HuH-7 (cell line): Measurements from ENCODE around the gene FCN3.

Source experiments
- DNase-seq: peaks from one replicate; pipeline ENCODE4 v3.0.0; 2011; ENCODE audit warnings: low spot score

FCN3 gene

DNA sequence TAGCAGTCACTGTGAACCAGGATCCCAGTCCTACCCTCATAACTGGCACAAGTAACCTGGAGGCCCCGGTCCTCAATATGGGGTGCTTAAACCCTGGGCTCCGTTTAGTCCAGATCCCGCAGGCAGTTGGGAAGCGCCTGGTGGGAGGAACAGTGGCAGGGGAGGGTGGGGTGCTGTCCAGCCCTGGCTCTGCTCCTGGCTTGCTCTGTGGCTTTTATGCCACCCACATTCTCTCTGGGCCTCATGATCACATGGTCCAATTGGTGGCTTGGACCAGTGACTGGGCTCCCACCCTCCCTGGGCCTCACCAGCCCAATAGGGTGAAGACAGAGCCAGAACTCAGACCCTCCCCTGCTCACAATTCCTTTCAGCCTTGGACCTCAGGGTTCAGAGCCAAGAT lies 5.6 kb upstream of the FCN3 start:
- DNase-seq: no peak

DNA sequence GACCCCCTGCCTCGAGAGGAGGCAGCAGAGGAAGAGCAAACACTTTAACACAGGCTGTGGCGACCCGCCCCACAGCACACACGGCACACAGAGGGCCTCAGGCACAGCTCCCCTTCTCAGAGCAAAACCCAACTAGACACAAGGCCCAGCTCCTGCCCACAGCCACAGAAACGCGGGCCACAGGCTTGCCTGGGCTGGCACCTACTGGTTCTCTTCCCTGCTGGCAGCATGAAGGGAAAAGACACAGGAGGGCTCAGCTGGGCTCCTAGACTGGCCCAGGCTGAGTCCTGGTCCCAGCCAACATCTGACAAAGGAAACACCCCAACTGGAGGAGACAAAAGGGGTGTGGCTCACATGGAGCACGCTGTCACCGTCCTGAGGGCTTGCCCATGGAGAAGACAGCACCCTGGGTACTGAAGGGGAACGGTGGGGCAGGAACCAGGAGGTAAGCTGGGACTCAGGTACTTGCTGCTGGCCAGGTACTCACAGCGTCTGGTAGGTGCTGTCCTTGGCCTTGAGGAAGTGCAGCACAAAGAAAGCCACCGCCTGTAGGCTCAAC lies 5.0 kb upstream of the FCN3 start:
- DNase-seq: no peak

DNA sequence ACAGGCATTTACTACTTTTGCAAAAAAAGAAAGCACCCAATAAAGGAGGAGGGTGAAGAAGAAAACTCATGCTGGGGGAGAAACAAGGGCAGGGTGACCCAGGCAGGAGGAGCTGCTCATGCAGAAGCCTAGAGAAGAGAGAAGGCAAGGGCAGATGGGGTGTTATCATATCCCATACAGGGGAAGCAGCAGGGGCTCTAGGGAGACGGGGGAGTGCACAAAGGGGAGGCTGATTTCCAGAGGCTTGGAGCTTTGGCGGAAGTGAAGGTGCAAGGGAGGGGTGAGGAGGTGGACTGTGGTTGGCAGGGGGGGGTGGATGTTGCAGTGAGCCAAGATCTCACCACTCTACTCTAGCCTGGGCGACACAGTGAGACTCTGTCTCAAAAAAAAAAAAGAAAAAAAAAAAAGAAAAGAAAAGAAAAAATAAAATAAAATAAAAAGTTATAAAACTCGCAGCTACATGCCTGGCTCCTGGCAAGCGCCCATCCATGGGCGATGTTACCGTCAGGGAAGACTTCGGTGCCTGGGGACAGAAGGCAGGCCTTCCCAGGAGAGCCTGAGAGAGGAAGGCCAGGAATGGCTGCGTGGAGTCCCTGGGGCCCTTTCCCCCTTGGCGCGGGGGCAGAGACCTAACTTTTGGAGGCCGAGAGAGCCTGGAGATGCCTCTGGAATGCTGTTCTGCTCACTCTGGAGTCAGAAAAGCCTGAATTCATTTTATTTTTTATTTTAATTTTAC lies 3.3 kb upstream of the FCN3 start:
- no peak for DNase-seq

DNA sequence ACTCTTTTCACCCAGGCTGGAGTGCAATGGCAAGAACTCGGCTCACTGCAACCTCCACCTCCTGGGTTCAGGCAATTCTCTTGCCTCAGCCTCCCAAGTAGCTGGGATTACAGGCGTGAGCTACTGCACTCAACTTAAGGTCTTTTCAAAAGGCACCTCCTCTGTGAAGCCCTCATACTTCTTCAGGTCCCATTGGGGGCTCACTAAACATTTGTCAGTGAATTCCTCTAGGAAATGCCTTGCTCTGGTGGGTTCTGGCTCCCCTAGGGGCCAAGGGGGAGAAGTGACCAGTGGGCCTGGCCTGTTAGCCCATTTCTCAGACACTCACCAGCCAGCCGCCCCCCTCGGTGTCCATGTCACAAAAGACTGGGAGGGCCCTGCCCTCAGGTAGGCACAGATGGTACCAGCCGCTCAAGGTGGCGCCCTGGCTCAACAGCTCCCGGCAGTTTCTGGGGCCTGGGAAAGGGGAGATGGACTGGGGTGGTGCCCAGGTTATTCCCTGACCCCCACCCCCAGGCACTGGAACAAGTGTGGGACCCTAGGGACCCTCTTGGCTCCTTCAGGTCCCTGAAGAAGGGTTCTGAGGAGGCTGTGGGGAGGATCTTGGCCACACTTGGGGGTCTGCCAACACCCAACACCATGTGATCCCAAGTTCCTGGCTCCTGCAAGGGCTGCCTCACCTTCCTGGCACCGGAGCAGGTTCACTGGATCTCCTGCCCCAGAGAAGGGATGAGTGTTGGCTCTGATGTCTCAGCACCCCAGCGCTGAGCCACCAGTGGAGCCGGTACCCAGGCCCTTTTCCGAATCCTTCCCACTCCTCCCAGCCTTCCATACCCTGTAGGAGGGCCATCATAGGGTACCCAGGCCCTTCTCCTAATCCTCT lies 1.6 kb downstream of the FCN3 start:
- DNase-seq: peak; percentile 50

DNA sequence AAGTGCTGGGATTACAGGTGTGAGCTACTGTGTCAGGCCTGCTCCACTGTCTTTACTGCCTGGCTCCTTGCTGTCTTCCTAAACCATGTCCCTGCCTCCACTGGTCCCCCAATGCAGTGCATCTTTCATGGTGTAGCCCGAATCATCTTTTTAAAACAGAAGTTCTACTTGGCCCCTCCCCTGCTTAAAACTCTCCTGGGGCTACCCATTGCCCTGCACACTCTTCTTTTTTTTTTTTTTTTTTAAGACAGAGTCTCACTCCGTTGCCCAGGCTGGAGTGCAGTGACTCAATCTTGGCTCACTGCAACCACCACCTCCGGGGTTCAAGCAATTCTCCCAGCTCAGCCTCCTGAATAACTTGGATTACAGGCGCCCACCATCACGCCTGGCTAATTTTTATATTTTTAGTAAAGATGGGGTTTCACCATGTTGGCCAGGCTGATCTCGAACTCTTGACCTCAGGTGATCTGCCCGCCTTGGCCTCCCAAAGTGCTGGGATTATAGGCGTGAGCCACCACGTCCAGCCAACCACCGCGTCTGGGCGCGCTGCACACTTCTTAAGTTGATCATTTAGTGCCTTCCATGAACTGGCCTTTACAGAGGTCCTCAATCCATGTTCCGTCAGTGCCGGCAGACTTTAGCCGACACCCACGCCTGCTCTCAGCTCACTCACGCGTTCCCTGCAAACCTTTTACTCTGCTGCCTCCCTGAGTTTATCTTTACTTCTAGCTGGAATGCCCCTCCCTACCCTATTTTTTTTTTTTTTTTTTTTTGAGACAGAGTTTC lies 2.4 kb downstream of the FCN3 start:
- DNase-seq: no peak

DNA sequence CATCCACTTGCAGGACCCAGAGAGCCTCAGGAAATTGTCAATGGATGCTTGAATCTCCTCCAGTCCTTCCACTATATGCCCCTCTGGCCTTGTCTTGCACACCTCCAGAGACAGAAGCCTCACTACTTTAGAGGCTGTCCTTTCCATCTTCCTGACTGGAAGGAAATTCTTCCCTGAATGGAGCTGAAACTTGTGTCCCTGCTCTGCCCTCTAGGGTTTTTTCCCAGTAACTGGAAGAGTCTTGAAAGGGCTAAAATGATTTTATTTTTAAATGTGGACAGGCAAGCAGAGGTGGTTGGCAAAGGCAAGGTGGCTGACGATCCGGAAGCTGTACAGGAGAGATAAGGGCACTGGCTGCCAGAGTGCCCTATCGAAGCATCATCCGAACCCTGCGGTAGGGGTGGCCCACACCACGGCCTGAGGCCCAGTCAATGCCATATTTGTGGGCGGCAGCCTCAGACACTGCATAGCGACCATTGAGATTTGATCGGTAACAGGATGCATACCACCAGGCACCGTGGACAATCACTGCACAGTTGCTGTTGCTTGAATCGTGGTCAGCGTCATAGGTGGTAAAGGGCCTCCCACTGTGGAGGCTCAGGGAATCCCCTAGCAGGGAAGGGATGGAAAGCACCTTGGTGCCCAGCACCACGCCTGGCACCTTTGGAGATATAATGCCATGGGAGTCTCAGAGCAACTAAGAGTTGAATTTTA lies 5.6 kb downstream of the FCN3 start:
- peak; percentile 39 for DNase-seq

DNA sequence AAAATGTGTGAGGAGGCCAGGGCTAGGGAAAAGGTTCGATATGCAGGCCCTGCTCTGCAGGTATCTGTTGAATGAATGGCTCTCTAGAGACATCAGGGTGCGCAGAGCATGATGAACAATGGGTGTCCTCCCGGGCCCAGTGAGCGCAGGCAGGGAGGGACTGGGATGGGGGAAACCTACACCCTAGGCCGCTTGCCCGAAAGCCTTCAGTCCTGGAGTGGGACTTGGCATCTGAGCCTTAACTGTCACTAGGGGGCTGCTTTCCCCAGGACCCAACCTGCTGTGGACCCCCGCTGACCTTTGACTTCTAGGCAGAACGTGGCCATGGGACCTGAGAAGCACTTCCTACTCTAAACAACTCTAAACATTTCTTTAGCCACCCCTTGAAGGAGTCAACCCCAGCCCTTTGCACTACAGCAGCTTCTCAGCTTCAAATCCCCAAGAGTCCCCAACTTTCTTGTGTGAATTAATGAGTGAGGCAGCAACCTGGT lies 7.4 kb downstream of the FCN3 start:
- DNase-seq: no peak

DNA sequence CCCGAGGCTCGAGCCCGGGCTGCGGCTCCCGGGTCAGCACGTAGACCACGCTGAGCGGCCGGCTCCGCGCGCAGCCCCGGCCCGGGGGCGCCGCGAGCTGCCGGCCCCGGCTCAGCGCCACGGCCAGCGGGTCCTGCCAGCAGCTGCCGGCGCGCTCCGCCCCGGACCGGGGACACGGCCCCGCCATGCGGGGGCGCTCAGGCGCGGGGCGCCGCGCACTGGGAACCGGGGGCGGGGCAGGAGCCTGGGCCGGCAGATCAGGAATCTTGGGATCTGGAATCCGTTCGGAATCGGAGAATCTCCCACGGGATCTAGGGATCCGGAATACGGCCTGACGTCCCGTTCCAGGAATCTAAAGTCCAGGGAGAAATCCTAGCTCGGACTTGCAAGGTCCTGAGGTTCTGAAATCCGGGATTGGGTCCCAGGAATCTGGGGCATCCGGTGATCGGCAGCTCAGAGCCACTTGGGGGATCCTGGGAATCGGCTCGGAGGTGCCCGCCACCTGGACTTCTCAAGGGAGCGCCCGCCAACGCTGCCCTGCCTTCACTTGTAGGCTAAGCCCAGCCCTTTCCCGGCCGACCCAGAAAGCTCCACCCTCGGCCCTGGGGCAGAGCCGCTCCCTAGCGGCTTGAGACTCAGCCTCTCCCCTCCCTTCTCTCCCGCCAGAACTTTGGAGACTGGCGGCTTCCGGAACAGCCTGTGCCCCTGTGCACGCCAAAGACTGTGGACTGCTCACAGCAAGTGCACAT lies 8.0 kb downstream of the FCN3 start, which contains the start of gene MAP3K6:
MAP3K6 (minus strand) TSS at position 551 of the 749 bp plus-strand sequence; CDS start at position 187, 364 bp downstream.
- peak; percentile 86 for DNase-seq

DNA sequence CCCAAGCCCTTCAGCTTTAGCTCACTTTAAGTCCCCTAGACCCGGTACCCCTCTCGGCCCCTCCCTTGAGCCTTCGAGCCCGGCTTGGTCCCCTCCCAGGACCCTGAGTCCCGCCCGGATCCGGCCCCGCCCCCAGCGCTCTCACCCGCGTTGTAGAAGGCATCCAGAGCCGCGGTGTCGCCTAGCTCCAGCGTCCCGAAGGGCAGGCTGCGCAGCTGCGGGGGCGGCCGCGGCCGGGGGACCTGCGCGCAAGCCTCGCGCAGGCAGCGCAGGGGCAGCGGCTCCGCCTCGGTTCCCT lies 8.6 kb downstream of the FCN3 start:
- DNase-seq: peak; percentile 90

DNA sequence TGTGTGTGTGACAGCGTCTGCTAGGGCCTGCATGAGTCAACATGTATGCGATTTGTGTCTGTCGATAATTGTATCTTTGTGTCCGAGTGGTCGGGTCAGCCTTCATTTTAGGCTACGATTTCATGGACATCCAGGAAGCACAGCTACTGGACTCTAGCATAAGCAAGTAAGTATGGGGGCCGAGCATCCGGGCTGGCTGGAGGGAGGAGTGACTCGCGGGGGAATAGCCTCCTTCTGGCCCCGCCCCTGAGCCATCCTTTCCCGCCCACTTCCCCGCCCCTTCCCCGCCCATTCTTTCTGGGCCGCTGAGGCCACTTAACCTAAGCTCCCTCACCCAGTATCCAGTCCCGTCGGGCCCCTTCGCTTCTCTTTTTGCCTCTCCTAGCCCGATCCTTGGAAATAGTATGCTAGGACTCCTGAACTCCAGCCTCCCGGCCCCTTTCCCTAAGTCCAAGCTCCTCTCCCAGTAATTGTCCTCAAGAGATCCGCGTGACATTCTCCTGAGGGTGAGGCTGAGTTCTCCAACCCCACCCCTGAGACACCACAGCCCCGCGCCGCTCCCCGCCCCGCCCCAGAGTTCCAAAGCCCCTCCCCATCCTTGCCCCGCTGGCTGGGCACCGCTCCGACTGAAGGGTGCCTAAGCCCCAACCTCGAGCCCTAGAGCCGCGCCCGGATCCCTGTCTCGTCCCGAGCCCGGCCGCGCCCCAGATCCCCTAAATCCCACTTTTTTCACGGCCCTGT lies 9.1 kb downstream of the FCN3 start:
- peak; percentile 91 for DNase-seq

DNA sequence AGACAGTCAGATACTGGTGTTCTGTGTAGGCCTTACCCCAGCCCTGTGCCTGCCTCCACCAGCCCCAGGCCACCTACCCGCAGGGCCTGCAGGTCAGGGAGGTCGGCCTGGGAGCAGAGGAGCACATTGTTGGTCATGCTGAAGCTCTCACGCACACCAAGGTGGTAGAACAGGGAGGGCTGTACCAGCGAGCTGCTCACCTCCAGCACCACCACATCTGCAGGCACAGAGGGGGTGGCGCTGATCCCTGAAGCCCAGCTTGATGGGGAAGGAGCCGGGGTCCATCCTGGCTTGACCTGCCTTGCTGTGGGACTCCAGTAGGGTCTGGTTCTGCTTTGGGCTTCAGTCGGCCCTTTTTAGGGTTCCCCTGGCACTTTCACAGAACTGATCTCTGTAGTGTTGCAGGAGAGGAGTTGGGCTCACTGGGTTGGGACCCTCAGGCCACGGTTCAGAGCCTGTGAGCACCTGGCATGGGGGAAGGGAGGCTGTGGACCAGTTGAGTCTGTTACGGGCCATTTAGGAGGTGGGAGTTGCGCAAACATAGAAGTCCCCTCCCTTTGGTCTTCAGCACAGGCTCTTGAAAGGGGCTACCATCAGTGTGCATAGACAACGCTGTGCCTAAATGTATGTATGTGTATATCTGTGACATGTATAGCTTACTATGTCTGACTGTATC lies 9.8 kb downstream of the FCN3 start:
- DNase-seq: no peak

DNA sequence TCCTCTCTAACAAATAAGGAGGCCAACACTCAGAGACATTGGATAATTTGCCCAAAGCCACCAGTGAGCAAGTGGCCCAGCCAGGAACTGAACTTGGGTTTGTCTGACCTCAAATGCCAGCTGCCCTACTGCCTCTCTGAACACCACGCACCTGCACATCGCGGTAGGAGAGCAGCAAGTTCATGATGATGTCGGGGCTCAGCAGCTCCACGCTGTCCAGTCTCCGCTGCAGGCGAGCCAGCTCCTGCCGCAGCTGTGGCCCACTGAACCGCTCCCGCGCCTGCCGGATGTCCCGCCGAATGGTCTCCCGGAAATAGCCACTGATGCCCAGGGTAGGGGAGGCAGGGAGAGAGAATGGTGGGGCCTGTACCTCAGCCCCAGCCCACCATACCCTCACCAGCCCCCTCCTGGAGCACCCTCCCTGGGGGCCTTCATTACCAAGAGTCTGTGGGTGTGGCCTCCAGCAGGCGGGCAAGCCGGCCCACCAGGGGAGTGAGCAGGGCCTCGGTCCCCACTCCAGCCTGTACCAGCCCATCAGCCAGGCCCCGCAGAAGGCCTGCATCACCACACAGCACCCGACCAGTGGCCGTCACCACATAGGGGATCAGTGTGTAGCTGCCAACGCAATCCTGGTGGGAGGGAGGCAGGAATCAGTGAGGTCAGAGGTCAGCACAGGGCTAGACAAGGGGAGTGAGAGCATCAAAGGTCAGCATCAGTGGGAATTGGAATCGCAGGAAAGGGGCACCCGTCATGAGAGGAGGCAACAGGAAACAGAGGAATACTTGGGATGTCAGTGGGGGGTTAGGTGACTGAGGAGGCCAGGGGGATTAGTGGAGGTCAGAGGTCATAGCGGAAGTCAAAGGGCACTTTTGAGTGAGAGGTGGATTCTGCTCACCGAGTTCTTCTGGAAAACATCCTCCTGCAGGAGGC lies 10.6 kb downstream of the FCN3 start:
- no peak for DNase-seq

DNA sequence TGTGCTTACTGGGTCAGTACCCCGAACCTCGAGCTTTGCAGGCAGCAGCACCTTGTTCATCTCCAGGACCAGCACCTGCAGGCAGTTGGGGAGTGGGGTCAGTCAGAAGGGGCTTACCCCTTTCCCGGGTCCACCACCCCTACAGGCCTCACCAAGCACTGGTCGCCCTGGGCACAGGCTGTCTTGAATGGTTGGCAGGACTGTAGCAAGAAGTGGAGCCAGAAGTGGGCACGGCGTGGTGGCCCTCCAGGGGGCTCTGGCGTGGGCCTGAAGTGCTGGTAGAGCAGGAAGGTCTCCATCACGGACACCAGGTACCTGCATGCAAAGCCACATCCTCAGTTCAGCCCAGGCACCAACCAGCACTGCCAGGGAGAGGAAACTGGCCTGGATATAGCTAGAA lies 13.1 kb downstream of the FCN3 start:
- DNase-seq: no peak

DNA sequence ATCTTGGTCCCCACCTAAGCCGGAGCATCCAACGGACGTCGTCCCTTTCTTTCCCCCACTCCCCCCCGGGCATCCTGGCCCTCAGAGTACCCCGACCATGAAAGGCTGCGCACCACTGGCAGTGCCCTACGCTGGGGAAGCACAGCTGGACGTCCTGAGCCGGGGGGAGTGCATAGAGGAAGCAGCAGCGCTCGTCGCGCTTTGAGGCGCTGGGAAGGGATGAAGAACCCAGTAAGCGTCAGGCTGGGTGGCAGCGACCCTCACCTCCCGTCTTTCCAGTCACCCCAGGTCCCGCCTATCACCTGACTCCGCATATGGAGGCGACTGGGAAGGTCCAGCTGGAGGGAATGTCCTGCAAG lies 13.6 kb downstream of the FCN3 start:
- no peak for DNase-seq

DNA sequence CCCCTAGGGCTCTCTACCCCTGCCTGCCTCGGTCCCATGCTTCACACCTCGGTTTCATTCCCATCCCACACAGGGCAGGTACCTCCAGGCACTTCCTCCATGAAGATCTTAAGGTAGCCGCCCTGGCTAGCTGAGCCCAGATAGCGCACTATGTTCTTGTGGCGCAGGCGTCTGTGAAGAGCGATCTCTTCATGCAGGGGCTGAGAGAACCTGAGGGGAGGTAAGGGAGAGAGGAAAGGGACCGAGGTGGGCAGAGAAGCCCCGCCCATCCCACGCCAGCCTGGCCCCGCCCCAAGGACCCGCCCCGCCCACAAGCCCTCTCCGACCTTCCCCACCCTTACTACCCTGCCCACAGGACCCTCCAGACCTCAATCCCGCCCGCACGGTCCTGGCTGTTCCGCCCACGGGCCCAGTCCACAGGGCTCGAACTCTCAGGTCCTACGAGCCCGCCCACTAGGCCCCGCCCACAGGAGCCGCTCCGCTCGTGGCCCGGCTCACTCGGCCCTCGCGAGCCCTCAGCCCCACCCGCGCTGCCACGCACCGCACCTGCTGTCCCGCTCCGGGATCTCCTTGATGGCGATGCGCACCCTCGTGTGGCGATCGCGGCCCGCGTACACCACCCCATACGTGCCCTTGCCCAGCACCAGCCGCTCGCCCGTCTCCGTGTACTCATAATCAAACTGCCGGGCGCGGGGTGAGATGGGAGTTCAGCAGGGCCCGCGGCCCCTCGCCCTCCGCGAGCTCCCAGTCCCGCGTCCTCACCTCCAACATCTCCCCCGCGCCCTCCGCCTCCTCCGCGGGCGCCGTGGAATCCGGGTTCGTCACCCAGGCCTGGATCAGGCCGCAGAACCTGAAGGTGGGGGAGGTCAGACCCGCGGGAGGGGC lies 14.2 kb downstream of the FCN3 start:
- no peak for DNase-seq

DNA sequence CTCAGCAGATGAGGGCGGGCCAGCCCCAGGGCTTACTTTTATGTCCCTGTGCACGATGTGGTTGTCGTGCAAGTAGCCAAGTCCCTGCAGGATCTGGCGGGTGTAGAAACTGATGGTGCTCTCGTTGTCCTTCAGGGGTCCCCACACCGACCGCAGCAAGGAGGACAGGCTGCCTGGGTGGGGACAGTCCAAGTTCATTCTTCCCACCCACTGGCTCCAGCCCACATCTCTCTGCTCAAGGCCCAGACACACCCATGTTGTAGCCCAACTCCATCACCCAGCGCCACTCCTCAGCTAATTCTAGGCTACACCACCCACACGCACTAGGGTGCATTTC lies 14.8 kb downstream of the FCN3 start:
- DNase-seq: no peak

DNA sequence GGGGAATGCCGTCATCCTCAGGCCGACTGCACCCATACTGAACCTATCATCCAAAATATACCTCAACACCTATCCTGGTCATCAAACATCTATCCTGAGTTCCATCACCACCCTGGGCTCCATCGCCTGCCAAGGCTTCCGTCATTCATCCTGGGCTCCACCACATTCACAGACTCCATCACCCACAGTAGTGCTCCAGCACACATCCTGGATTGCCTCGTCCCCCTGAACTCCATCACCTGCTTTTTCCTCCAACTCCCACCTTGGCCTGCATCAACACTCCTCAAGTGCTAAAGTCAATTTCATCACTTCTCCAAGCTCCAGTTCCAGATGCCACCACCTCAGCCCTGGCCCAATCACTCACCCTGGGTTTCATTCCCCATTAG lies 15.7 kb downstream of the FCN3 start:
- no peak for DNase-seq
